Esophagus squamous epithelium (tissue), 5 donors: ENCODE data around the gene TEDDM1. TPM values are rescaled to one million over a fixed set of nuclear protein-coding genes. Genes with fewer than 3 reads are reported as not detected.

Experiments used
- DNase-seq: peaks from one replicate; lab custom pipeline; 2025; lab: John Stamatoyannopoulos, UW
- H3K27ac ChIP-seq, 4 donors: fragments of 200-600 bp; sonication (generic); one replicate each; pipeline ENCODE4 v1.5.1; 2016 to 2019; ENCODE audit warnings: mild to moderate bottlenecking in 1 of 4
- H3K27me3 ChIP-seq, 4 donors: fragments of 200-600 bp; sonication (generic); 1 replicate in 3 of 4; 2 replicates in 1 of 4; pipeline versions ENCODE4 v1.5.1 to v1.6.0; 2017 to 2021; ENCODE audit warnings: antibody characterized with exemption in 1 of 4
- H3K36me3 ChIP-seq, 3 donors: fragments of 200-600 bp; sonication (generic); one replicate each; pipeline ENCODE4 v1.5.1; 2016 to 2019
- H3K4me1 ChIP-seq, 3 donors: fragments of 200-600 bp; sonication (generic); one replicate each; pipeline ENCODE4 v1.5.1; 2017 to 2019
- H3K4me3 ChIP-seq, 4 donors: fragments of 200-600 bp; sonication (generic); 1 replicate in 3 of 4; 2 replicates in 1 of 4; pipeline ENCODE4 v1.5.1; 2016 to 2019; ENCODE audit warnings: mild to moderate bottlenecking in 2 of 4, moderate library complexity in 1 of 4
- H3K9me3 ChIP-seq, 3 donors: fragments of 200-600 bp; sonication (generic); one replicate each; pipeline ENCODE4 v1.5.1; 2016 to 2019
- CTCF ChIP-seq, 6 experiments: fragments of 450-650 bp in 4 of 6; fragments of 200-600 bp in 2 of 6; sonication (generic) in 2 of 6; IDR thresholded peaks; one replicate each; pipeline ENCODE4 v1.5.1; 2016 to 2019; ENCODE audit warnings: antibody characterized with exemption in 6 of 6, mild to moderate bottlenecking in 4 of 6, moderate library complexity in 4 of 6
- POLR2A ChIP-seq, 4 donors: fragments of 450-650 bp; IDR thresholded peaks; one replicate each; pipeline ENCODE4 v1.6.1; 2017; ENCODE audit warnings: antibody characterized with exemption in 4 of 4, mild to moderate bottlenecking in 4 of 4, moderate library complexity in 3 of 4
- WGBS, 2 donors: methylation state at CpG; one replicate each; pipeline ENCODE4 v1.1.5; 2018; 5-methylcytosine and 5-hydroxymethylcytosine counted together
- intact Hi-C: fragments of 100-400 bp; cut with DNase I; formaldehyde crosslinking; loops from one replicate; pipeline ENCODE4 v1.15.0; 2022
- total RNA-seq, 4 donors: library from RNA; depleted of rRNA; stranded (reverse); fragments of >200 nt; gene quantifications; one replicate each; pipeline ENCODE4 v1.1.0, GENCODE V29; 2016
- donor health status: DM: yes; HTN: yes; CAD: no.

Gene TEDDM1
- total RNA-seq, 4 donors from 2014 or later: not detected

- 78 to 81% methylated on average over 4 to 5 of the region's 7 CpGs for WGBS, 2 donors
- no peak for DNase-seq
- intact Hi-C loops: no loop called here
- no peak overlapping the region for H3K4me3 ChIP-seq
- no peak overlapping the region for H3K27ac ChIP-seq
- H3K36me3 ChIP-seq: no peaks in the 10 kb centered on the region
- H3K9me3 ChIP-seq: no peaks in the 10 kb centered on the region
- TF ChIP-seq POLR2A (IDR thresholded peaks at IDR 0.05) (no peak), CTCF (IDR thresholded peaks at IDR 0.05) (no peak)
- no peaks in the 10 kb centered on the region for H3K4me1 ChIP-seq
- H3K27me3 ChIP-seq: no peaks in the 10 kb centered on the region
Observed at GRCh38 chr1:182359645-182360044, 40.8 kb downstream of the TEDDM1 start.

DNA sequence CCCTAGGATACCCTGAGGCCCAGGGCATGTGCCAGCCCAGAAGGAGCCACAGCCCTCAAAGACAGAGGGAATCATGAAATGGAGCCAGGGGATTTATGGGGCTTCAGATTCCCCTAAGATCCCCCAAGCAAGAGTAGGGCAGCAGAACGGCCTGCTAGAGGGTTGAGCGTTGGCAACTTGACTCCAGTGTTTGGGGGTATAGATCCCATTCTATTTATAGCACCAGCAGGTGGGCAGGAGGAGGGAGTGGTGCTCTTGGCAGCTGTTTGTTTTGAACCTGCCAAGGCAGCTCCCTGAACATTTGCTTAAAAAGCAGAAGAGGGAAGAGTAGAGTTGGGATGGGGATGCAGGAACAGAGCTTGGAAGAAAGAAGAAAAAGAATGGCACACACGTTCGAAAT lies 42.6 kb downstream of the TEDDM1 start:
- Histone ChIP-seq H3K4me1 (no peaks in the 10 kb centered on the region), H3K27ac (no peak overlapping the region), H3K9me3 (no peaks in the 10 kb centered on the region), H3K36me3 (no peaks in the 10 kb centered on the region), H3K4me3 (no peak overlapping the region), H3K27me3 (no peaks in the 10 kb centered on the region)
- intact Hi-C loops: no loop called here
- WGBS, 2 donors: 43 to 71% methylated on average over 2 to 4 of the region's 4 CpGs
- no peak for TF ChIP-seq CTCF (IDR thresholded peaks at IDR 0.05)
- no peak for DNase-seq

- intact Hi-C loops: no loop called here
- 61 to 68% methylated on average over 2 of the region's 2 CpGs for WGBS, 2 donors
- H3K27ac ChIP-seq: no peak overlapping the region
- H3K4me1 ChIP-seq: no peaks in the 10 kb centered on the region
- H3K27me3 ChIP-seq: no peaks in the 10 kb centered on the region
- no peaks in the 10 kb centered on the region for H3K9me3 ChIP-seq
- no peak for DNase-seq
- H3K36me3 ChIP-seq: no peaks in the 10 kb centered on the region
- no peak for TF ChIP-seq CTCF (IDR thresholded peaks at IDR 0.05)
- no peak for TF ChIP-seq POLR2A (IDR thresholded peaks at IDR 0.05)
- no peak overlapping the region for H3K4me3 ChIP-seq
Observed at GRCh38 chr1:182357171-182357570, 43.3 kb downstream of the TEDDM1 start.

GRCh38 chr1:182355723-182356098 lies 44.8 kb downstream of the TEDDM1 start:
- no peak for DNase-seq
- Histone ChIP-seq H3K4me3 (no peak overlapping the region), H3K27ac (no peak overlapping the region), H3K27me3 (no peaks in the 10 kb centered on the region), H3K4me1 (no peaks in the 10 kb centered on the region), H3K36me3 (no peaks in the 10 kb centered on the region), H3K9me3 (no peaks in the 10 kb centered on the region)
- intact Hi-C loops: no loop called here
- 87 to 89% methylated on average over 2 of the region's 2 CpGs for WGBS, 2 donors
- no peak for TF ChIP-seq CTCF (IDR thresholded peaks at IDR 0.05)

DNA sequence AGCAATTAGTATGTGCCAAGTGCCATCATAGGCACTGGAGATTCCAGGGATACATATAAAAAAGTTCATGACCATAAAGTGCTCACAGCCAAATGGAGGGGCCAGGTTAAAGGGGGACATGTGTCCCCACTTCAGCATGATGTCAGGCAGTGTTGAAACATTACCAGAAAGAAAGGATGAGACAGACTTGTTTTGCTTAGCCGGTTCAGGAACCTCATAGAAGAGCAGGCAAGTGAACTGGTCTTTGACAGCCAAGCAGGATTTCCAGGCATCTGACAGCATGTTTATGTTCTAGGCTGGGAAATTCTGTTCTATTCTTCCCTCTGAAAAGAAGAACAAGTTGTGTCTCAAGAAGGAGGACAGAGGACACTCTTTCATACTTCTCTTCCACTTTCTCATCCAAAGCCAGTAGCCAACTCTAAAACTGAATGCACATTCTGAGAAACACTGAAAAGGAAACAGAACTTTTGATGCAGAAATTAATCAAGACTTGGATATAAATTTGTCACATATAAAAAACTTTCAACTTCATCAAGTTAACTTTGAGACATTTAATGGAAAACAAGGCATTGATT lies 48.6 kb downstream of the TEDDM1 start:
- Histone ChIP-seq H3K27me3 (no peaks in the 10 kb centered on the region), H3K36me3 (no peaks in the 10 kb centered on the region), H3K4me3 (no peak overlapping the region), H3K27ac (peak overlapping the region; percentile 10 to 64 (median 36)), H3K4me1 (peaks cover 0 to 8% (median 0%) of the 10 kb centered on the region in 3 donors), H3K9me3 (no peaks in the 10 kb centered on the region)
- intact Hi-C loops: no loop called here
- no peak for DNase-seq
- no peak for TF ChIP-seq POLR2A (IDR thresholded peaks at IDR 0.05)
- no peak for TF ChIP-seq CTCF (IDR thresholded peaks at IDR 0.05)
- 50 to 62% methylated on average over 1 of the region's 1 CpG for WGBS, 2 donors
